Thymus (tissue), 11 donors: Measurements from ENCODE around the gene SATB1. TPM values are rescaled to one million over a fixed set of nuclear protein-coding genes. Genes with fewer than 3 reads are reported as not detected.

Source experiments
- DNase-seq, 9 donors: peaks; one replicate each; pipeline ENCODE4 v3.0.0-alpha.2; 2013; ENCODE audit warnings: low spot score in 9 of 9, low read depth in 6 of 9, missing footprints in 1 of 9
- H3K27ac ChIP-seq, 2 donors: one replicate each; pipeline ENCODE4 v1.5.1; 2013; ENCODE audit warnings: control low read depth in 1 of 2, low read depth in 1 of 2, low read length in 1 of 2, mild to moderate bottlenecking in 1 of 2, moderate library complexity in 1 of 2
- H3K27me3 ChIP-seq, 2 donors: one replicate each; pipeline ENCODE4 v1.5.1; 2013; ENCODE audit warnings: low read length in 1 of 2; ENCODE audit not compliant: control insufficient read depth in 2 of 2, insufficient read depth in 1 of 2
- H3K36me3 ChIP-seq, 2 donors: one replicate each; pipeline ENCODE4 v1.5.1; 2013; ENCODE audit warnings: low read length in 1 of 2, mild to moderate bottlenecking in 1 of 2, moderate library complexity in 1 of 2; ENCODE audit not compliant: control insufficient read depth in 2 of 2, insufficient read depth in 2 of 2
- H3K4me1 ChIP-seq, 2 donors: one replicate each; pipeline ENCODE4 v1.5.1; 2013; ENCODE audit warnings: low read length in 2 of 2; ENCODE audit not compliant: control insufficient read depth in 2 of 2, insufficient read depth in 2 of 2
- H3K4me3 ChIP-seq, 2 donors: one replicate each; pipeline ENCODE4 v1.5.1; 2013; ENCODE audit warnings: low read length in 2 of 2, control low read depth in 1 of 2, mild to moderate bottlenecking in 1 of 2
- H3K9me3 ChIP-seq, 2 donors: one replicate each; pipeline ENCODE4 v1.5.1; 2013; ENCODE audit warnings: low read length in 1 of 2, mild to moderate bottlenecking in 1 of 2; ENCODE audit not compliant: control insufficient read depth in 2 of 2, insufficient read depth in 1 of 2
- WGBS: extraction: QIAGEN DNeasy Blood & Tissue Kit; methylation state at CpG from one replicate; pipeline ENCODE4 v1.1.7; 2013; 5-methylcytosine and 5-hydroxymethylcytosine counted together
- polyA plus RNA-seq: library from polyadenylated mRNA; stranded (reverse); fragments of 200-250 nt; gene quantifications from one replicate; pipeline ENCODE4 v1.2.3, GENCODE V29; 2013
- total RNA-seq: library from RNA; stranded (reverse); fragments of 120-200 nt; gene quantifications from one replicate; pipeline ENCODE4 v1.2.4, GENCODE V29; 2013
- donor health status: healthy.

Gene SATB1
- total and polyA plus RNA-seq, 2 donors, result 172 to 459 TPM

DNA sequence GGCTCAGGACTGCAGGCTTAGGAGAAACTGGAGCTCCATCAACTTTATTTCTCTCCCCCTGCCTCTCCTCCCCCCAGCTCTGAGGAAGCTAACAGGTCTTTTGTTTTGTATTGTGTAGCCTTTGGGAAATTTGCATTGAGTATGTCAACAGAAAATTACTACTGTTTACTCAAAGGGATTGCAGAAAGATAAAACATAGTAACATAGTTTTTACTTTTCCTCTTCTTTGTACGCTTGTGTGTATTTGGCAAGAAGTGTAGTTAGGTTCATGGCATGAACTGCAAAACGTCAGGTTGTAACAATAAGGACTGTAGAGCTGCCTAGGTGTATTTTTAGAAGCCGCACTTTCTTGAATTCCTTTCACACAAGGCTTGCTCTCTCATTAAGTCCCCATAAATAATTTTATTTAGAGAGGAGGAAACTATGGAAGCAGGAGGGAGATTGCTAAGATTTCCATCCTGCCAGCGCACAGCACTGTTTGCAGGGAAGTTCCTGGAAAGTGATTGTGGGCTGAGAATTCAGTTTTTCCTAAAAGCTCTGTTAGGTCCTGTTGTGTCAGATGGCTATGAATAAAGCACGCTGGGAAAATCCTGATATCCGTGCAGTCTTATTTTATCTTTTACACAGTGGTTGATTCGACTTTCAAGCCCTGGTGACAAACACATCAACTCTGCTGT, 21.1 kb upstream of the SATB1 start:
- Histone ChIP-seq H3K4me1 (peaks cover 0 to 12% of the 10 kb centered on the region in 2 donors), H3K27ac (peak overlapping the region; percentile 98 to 99), H3K9me3 (peaks cover 5 to 11% of the 10 kb centered on the region in 2 donors), H3K27me3 (peaks cover 0 to 7% of the 10 kb centered on the region in 2 donors), H3K4me3 (peak overlapping the region; percentile 91 to 95), H3K36me3 (peaks cover 9 to 23% of the 10 kb centered on the region in 2 donors)
- whole genome bisulfite sequencing, result 11% methylated on average over 7 of the region's 7 CpGs
- DNase-seq, result peak in 4 of 9 donors; percentile 48 to 74 (median 60)

DNA sequence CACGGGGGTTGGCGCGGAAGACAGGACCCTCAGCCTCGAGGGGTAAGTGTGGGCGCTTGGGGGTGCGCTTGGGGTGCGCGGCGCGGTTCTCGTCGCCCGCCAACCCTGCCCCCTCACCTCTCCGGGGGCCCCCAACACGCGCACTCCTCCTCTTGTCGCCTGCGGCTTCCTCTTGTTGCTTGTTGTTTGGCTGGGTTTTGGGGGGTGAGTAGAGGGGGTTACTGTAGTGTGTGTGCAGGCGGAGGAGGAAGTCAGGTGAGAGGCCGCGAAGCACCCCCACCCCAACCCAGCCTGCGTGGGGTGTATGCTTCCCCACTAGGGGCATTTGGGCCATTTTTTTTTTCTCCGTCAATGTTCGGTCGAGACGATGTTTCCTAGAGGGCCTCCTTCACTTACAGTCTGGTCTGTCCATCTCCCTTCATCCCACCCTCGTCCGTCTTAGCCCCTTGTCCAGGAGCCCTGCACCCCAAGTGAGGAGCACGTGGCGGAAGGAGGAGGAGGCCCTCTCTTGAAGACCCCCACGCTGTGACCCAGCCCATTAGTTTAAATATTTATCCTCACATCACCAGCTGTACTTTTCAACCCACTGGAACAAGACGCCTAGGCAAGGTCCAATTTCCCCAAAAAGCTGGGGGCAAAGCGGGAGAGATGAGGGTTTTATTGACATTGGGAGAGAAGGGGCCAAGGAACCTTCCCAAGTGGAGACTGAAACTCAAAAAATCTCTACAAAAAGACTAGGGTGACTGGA, 20.4 kb upstream of the SATB1 start:
- peaks cover 5 to 11% of the 10 kb centered on the region in 2 donors for H3K9me3 ChIP-seq
- under 1% methylated on average over 33 of the region's 33 CpGs for WGBS
- H3K4me1 ChIP-seq, result peaks cover 0 to 12% of the 10 kb centered on the region in 2 donors
- H3K36me3 ChIP-seq, result peaks cover 9 to 18% of the 10 kb centered on the region in 2 donors
- H3K27me3 ChIP-seq, result peaks cover 0 to 7% of the 10 kb centered on the region in 2 donors
- peak overlapping the region; percentile 98 to 99 for H3K27ac ChIP-seq
- peak overlapping the region; percentile 91 to 95 for H3K4me3 ChIP-seq
- peak in 8 of 9 donors; percentile 76 to 96 (median 90) for DNase-seq

DNA sequence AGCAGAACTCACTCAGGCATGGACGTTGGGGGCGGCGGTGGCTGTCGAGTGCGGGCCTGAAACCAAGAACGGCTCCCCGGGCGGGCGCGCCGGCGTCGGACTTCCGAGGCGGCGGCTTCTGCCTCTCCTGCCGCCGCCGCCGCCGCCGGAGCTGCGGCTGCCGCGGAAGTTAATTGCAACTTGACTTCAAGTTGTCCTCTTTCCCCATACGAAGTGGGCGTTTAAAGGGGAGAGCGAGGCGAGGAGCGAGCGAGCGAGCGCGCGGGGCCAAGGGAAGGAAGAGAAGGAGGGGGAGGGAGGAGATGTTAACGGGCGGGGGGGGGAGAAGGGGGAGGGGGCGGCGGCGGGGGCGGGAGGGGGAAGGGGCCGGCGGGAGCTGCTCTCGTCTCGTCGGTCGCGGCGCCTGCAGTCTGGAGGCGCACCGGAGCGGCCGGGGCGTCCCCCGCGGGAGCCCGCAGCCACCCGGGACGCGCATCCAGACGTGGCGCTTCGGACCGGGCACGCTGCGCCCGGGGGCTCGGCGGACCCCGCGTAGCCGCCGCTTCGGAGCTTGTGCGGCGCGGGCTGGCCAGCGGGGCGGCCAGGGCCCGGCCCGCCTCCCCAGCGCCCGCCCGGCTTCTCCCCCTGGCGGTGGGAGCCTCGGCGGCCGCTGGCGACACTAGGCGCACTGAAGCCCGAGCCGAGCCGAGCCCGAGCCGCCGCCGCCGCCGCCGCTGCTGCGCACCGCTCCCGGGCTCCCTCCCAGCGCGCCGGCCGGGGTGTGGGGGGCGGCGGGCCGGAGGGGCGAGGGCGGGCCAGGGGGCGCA, 19.7 kb upstream of the SATB1 start:
- DNase-seq, result peak in 7 of 9 donors; percentile 73 to 96 (median 89)
- Histone ChIP-seq H3K27me3 (peaks cover 0 to 7% of the 10 kb centered on the region in 2 donors), H3K9me3 (peaks cover 5 to 11% of the 10 kb centered on the region in 2 donors), H3K36me3 (peaks cover 9 to 22% of the 10 kb centered on the region in 2 donors), H3K4me3 (peak overlapping the region; percentile 94 to 95), H3K4me1 (peaks cover 0 to 12% of the 10 kb centered on the region in 2 donors), H3K27ac (peak overlapping the region; percentile 99)
- under 1% methylated on average over 112 of the region's 113 CpGs for WGBS

DNA sequence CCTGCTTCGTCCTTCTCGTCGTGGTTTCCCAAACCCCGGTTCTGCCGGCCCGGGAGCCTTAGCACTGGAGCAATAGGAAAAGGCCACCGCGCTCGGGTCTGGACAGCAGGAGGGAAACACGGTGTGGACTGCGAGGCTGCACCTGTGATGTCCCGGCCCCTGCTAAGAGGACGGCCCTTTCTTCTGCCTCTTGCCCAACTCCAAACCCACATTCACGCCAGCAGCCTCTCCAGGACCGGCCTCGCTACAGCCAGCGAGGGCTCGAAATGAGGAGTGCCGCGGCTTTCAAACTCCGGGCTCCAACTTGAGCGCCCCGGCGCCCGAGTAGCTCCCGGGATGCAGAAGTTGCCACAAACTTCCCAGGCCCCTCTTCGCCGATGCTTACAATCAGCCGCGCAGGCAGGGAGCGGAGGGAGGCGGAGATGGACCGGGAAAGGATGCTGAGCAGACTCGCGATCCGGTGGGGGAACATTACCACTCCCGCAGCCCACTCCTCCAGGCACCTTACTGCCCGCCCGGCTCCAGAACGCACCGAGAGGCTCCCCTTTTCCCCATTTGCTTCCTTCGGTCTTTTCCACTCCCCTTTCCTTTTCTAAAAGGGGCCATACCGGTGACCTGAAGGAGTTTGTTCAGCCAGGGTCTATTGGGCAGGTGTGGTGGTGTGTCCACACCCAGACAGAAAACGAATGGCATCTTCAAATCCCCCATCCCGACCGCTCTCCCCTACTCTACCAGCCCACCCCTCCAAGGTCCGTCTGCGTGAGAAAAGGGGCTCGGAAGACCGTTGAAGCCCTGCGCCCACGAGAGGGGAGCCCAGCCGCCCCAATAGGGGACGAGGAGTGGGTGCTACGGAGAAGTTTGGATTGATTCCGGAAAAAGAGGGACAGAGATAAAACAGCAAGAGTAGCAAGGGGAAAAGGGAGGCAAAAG, 18.8 kb upstream of the SATB1 start:
- H3K4me1 ChIP-seq, result peaks cover 0 to 10% of the 10 kb centered on the region in 2 donors
- H3K27ac ChIP-seq, result peak overlapping the region; percentile 99
- H3K36me3 ChIP-seq, result peaks cover 6 to 16% of the 10 kb centered on the region in 2 donors
- peaks cover 2 to 6% of the 10 kb centered on the region in 2 donors for H3K9me3 ChIP-seq
- peak in 2 of 9 donors; percentile 33 to 43 for DNase-seq
- under 1% methylated on average over 56 of the region's 56 CpGs for WGBS
- H3K4me3 ChIP-seq, result peak overlapping the region; percentile 94 to 95
- peaks cover 0 to 7% of the 10 kb centered on the region in 2 donors for H3K27me3 ChIP-seq

DNA sequence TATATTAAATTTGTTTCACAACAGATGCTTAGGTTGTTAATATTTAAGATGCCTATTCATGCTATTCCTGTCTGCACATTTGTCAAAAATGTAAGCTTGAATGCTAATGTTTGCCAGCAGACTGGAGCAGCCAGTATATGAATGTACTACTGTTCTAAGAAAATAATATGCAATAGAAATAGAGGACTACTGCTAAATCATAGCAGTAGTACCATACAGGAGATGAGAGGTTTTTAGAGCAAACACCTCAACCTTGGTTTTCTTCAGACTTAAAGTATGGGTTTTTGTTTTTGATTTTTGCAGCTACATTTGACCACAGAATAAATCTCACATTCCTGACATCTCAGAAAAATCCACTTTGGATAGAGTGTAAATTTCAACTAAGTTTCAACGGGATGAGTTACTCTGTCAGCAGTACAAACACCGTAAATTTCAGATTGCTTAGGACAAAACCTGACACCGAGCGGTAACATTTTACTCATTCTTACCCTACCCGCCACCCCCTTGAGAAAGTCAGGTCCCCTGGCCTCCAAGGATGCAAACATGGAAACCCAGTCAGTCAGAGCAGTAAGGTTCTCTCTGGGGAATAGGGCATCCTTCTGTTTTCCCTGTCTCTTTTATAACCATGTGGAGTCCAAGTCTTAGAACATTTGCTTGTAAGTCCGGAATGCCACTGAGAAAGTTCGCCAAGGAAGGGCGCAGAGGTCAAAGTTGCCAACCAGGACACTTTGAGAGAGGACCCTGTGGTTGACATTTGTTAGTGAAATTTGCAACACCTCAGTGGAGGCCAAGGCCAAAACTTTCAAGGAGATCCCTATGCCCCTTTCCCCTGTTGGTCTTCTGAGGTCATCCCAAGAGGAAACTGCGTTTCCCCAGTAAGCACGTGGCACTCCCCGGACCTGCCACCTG, 17.9 kb upstream of the SATB1 start:
- DNase-seq, result peak in 4 of 9 donors; percentile 58 to 76 (median 60)
- H3K4me1 ChIP-seq, result peaks cover 0 to 14% of the 10 kb centered on the region in 2 donors
- 6% methylated on average over 11 of the region's 11 CpGs for WGBS
- H3K27me3 ChIP-seq, result peaks cover 0 to 7% of the 10 kb centered on the region in 2 donors
- peak overlapping the region; percentile 94 to 95 for H3K4me3 ChIP-seq
- H3K36me3 ChIP-seq, result peaks cover 3 to 15% of the 10 kb centered on the region in 2 donors
- peak overlapping the region; percentile 99 for H3K27ac ChIP-seq
- peaks cover 0 to 3% of the 10 kb centered on the region in 2 donors for H3K9me3 ChIP-seq

DNA sequence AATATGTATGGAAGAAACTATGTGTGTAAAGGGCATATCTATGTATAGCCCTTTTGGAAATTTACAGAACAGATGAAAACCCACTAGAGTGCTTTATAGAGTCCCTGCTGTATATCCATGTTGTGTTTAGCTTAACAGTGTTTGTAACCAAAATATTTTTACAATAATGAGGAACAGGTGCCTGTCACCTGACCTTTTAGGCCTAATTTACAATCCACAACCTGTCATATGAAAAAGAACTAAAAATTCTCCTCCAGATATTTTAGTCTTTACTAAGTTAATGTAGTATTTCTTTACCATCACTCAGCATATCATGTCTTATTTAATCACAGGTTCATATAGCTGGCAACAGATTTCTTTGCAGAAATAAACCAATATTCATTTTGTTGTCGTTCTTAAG, 16.4 kb upstream of the SATB1 start:
- H3K36me3 ChIP-seq, result peaks cover 3 to 15% of the 10 kb centered on the region in 2 donors
- H3K27me3 ChIP-seq, result peaks cover 0 to 7% of the 10 kb centered on the region in 2 donors
- WGBS, result 10% methylated on average over 1 of the region's 1 CpG
- peak overlapping the region; percentile 43 to 99 for H3K27ac ChIP-seq
- peak overlapping the region; percentile 60 to 94 for H3K4me3 ChIP-seq
- peaks cover 0 to 14% of the 10 kb centered on the region in 2 donors for H3K4me1 ChIP-seq
- peaks cover 0 to 3% of the 10 kb centered on the region in 2 donors for H3K9me3 ChIP-seq
- DNase-seq, result peak in 4 of 9 donors; percentile 33 to 68 (median 54)

DNA sequence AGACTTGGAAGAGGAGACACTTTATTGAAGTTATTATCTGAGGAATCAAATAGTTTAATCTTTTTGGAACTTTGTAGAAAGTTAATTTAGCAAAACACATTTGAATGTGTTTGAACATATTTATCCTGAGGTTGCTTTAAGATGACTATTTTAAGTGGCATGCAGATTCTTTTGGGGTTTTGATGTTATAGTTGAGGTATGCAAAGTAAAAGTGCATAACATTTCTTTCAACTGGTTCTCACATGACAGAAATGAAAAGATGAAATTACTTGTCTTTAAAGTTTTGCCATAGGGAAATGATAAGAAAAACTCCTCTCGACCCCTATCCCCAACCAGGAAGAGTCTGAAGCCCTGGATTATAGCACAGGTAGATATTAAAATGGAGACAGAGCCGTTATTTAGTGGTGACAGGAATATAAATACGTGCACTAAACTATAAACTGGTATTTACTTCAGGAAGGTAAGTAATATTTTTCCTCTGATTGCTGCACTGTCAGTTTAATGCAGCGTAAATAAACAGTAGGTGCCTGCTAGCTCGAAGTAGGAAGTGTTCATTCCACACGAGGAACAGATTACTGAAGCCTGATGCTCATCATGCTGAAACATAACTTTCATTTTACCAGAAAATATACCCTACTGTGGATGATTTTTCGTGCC, 15.1 kb upstream of the SATB1 start:
- WGBS, result 3% methylated on average over 7 of the region's 7 CpGs
- peaks cover 0 to 12% of the 10 kb centered on the region in 2 donors for H3K4me1 ChIP-seq
- H3K27me3 ChIP-seq, result peaks cover 0 to 7% of the 10 kb centered on the region in 2 donors
- DNase-seq, result peak in 3 of 9 donors; percentile 56 to 72 (median 61)
- H3K9me3 ChIP-seq, result peaks cover 0 to 3% of the 10 kb centered on the region in 2 donors
- H3K36me3 ChIP-seq, result peaks cover 3 to 21% of the 10 kb centered on the region in 2 donors
- H3K4me3 ChIP-seq, result peak overlapping the region; percentile 60 to 94
- peak overlapping the region; percentile 77 to 99 for H3K27ac ChIP-seq
